OCI-LY7 (cell line): ENCODE data around the gene PABPC1L.

Experiments
- CTCF ChIP-seq: fragments of 200-600 bp; sonication (generic); conservative IDR thresholded peaks from 2 replicates; pipeline ENCODE4 v1.5.1; 2014; ENCODE audit warnings: mild to moderate bottlenecking, antibody characterized with exemption, low read length, moderate library complexity, mixed read lengths
- EZH2phosphoT487 ChIP-seq: fragments of 200-600 bp; sonication (generic); IDR thresholded peaks from 2 replicates; pipeline ENCODE4 v1.6.1; 2018; ENCODE audit warnings: low read depth, borderline replicate concordance, mild to moderate bottlenecking, mixed run types, antibody characterized with exemption, low read length, moderate library complexity, mixed read lengths

- TF ChIP-seq CTCF (peak; percentile 60), EZH2phosphoT487 (no peak)
These were observed 21.4 kb upstream of the PABPC1L start for GRCh38 chr20:44888226-44889103.
